Osteoblast (primary cell): Measurements from ENCODE around the gene COL27A1. TPM values are rescaled to one million over a fixed set of nuclear protein-coding genes. Genes with fewer than 3 reads are reported as not detected.
A peak's percentile ranks its signal among the peaks of the same experiment; 100 is the strongest.

Experiments
- DNase-seq: peaks from one replicate; pipeline ENCODE4 v3.0.0; 2011; ENCODE audit warnings: low spot score, mixed read lengths; ENCODE audit not compliant: insufficient read length; ENCODE audit errors: missing footprints
- H2AFZ ChIP-seq: 2 replicates; pipeline ENCODE4 v1.6.0; 2011; ENCODE audit warnings: mild to moderate bottlenecking, low read length
- H3K27ac ChIP-seq: 2 replicates; pipeline ENCODE4 v1.5.1; 2011; ENCODE audit warnings: mild to moderate bottlenecking, low read depth, low read length, moderate library complexity
- H3K27me3 ChIP-seq: 2 replicates; pipeline ENCODE4 v1.6.0; 2012; ENCODE audit warnings: mild to moderate bottlenecking, control low read depth, inconsistent platforms, low read length, moderate library complexity; ENCODE audit not compliant: insufficient read depth
- H3K36me3 ChIP-seq: 2 replicates; pipeline ENCODE4 v1.5.1; 2011; ENCODE audit warnings: mild to moderate bottlenecking, low read length, control low read depth, moderate library complexity; ENCODE audit not compliant: insufficient read depth
- H3K4me1 ChIP-seq: 2 replicates; pipeline ENCODE4 v1.5.1; 2011; ENCODE audit warnings: mild to moderate bottlenecking, low read length, control low read depth, moderate library complexity; ENCODE audit not compliant: insufficient read depth
- H3K4me2 ChIP-seq: 2 replicates; pipeline ENCODE4 v1.6.0; 2011; ENCODE audit warnings: mild to moderate bottlenecking, low read length; ENCODE audit not compliant: insufficient read depth
- H3K4me3 ChIP-seq: fragments of 200-600 bp; sonication (generic); 3 replicates; pipeline ENCODE4 v1.5.1; 2012; ENCODE audit warnings: mild to moderate bottlenecking, low read length, inconsistent platforms; ENCODE audit not compliant: insufficient read depth
- H3K79me2 ChIP-seq: 2 replicates; pipeline ENCODE4 v1.6.0; 2012; ENCODE audit warnings: mild to moderate bottlenecking, low read length, control low read depth, inconsistent platforms; ENCODE audit not compliant: insufficient read depth
- H3K9me3 ChIP-seq: 2 replicates; pipeline ENCODE4 v1.5.1; 2011; ENCODE audit warnings: low read depth, low read length, control low read depth
- H4K20me1 ChIP-seq: 2 replicates; pipeline ENCODE4 v1.6.0; 2012; ENCODE audit warnings: mild to moderate bottlenecking, low read length, control low read depth; ENCODE audit not compliant: insufficient read depth
- total RNA-seq: library from RNA; depleted of rRNA; stranded (reverse); fragments of >200 nt; gene quantifications from 2 replicates; pipeline ENCODE4 v1.2.3, GENCODE V29; 2012
- TF ChIP-seq, protein P1 (sequence below): IDR thresholded peaks from 2 replicates; pipeline ENCODE4 v1.5.1; 2011; ENCODE audit warnings: mild to moderate bottlenecking, low read depth, low read length, moderate library complexity; ENCODE audit errors: extremely low read depth

Gene COL27A1
- total RNA-seq, 1 donor, result 10.1 TPM

DNA sequence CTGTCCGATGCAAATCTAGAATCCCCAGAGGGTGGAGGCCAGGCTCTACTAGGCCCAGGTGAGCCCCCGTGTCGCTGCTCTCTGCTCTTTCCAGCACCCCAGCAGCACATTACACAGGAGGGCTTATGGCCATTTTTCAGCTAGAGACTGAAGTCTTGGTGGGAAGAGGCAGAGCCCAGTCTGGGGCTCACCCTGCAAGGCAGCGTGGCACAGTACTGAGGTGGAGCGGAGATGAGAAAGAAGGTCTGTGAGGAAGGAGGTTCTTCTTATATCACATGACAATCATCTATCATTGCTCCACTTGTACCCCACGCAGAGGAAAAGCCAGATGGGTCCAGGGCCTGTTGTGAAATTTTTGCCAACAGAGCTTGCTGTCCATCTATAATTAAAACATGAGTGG, 46.2 kb upstream of the COL27A1 start:
- peaks cover 26% of the 10 kb centered on the region for H3K4me1 ChIP-seq
- TF ChIP-seq, protein P1, sequence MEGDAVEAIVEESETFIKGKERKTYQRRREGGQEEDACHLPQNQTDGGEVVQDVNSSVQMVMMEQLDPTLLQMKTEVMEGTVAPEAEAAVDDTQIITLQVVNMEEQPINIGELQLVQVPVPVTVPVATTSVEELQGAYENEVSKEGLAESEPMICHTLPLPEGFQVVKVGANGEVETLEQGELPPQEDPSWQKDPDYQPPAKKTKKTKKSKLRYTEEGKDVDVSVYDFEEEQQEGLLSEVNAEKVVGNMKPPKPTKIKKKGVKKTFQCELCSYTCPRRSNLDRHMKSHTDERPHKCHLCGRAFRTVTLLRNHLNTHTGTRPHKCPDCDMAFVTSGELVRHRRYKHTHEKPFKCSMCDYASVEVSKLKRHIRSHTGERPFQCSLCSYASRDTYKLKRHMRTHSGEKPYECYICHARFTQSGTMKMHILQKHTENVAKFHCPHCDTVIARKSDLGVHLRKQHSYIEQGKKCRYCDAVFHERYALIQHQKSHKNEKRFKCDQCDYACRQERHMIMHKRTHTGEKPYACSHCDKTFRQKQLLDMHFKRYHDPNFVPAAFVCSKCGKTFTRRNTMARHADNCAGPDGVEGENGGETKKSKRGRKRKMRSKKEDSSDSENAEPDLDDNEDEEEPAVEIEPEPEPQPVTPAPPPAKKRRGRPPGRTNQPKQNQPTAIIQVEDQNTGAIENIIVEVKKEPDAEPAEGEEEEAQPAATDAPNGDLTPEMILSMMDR, result no peak
- H3K4me3 ChIP-seq, result no peak overlapping the region
- no peak overlapping the region for H2AFZ ChIP-seq
- H3K9me3 ChIP-seq, result no peaks in the 10 kb centered on the region
- no peak overlapping the region for H3K27ac ChIP-seq
- peak; percentile 11 for DNase-seq
- H3K27me3 ChIP-seq, result peaks cover 11% of the 10 kb centered on the region
- H4K20me1 ChIP-seq, result no peaks in the 10 kb centered on the region
- H3K4me2 ChIP-seq, result no peak overlapping the region
- H3K79me2 ChIP-seq, result no peaks in the 10 kb centered on the region
- H3K36me3 ChIP-seq, result no peaks in the 10 kb centered on the region

- peak; percentile 79 for DNase-seq
- no peaks in the 10 kb centered on the region for H4K20me1 ChIP-seq
- TF ChIP-seq, protein P1, result no peak
- H3K27me3 ChIP-seq, result peaks cover 2% of the 10 kb centered on the region
- no peak overlapping the region for H3K27ac ChIP-seq
- H3K4me1 ChIP-seq, result peaks cover 26% of the 10 kb centered on the region
- no peak overlapping the region for H2AFZ ChIP-seq
- peak overlapping the region; percentile 24 for H3K4me2 ChIP-seq
- H3K9me3 ChIP-seq, result no peaks in the 10 kb centered on the region
- H3K36me3 ChIP-seq, result no peaks in the 10 kb centered on the region
- no peaks in the 10 kb centered on the region for H3K79me2 ChIP-seq
- no peak overlapping the region for H3K4me3 ChIP-seq
These were observed 45.2 kb upstream of the COL27A1 start for GRCh38 chr9:114110180-114110579.

GRCh38 chr9:114112325-114112724, 43.0 kb upstream of the COL27A1 start:
- Histone ChIP-seq H2AFZ (no peak overlapping the region), H3K27me3 (peaks cover 12% of the 10 kb centered on the region), H3K36me3 (no peaks in the 10 kb centered on the region), H3K9me3 (no peaks in the 10 kb centered on the region), H4K20me1 (no peaks in the 10 kb centered on the region), H3K27ac (no peak overlapping the region), H3K79me2 (no peaks in the 10 kb centered on the region), H3K4me2 (no peak overlapping the region), H3K4me3 (no peak overlapping the region), H3K4me1 (peaks cover 26% of the 10 kb centered on the region)
- DNase-seq, result peak; percentile 32
- TF ChIP-seq, protein P1, result no peak

GRCh38 chr9:114112778-114113584, 42.4 kb upstream of the COL27A1 start:
- DNase-seq, result peak; percentile 78
- no peaks in the 10 kb centered on the region for H3K36me3 ChIP-seq
- TF ChIP-seq, protein P1, result no peak
- no peak overlapping the region for H2AFZ ChIP-seq
- peak overlapping the region; percentile 12 for H3K4me2 ChIP-seq
- no peak overlapping the region for H3K4me3 ChIP-seq
- no peaks in the 10 kb centered on the region for H4K20me1 ChIP-seq
- H3K27ac ChIP-seq, result no peak overlapping the region
- H3K27me3 ChIP-seq, result peaks cover 16% of the 10 kb centered on the region
- no peaks in the 10 kb centered on the region for H3K9me3 ChIP-seq
- H3K4me1 ChIP-seq, result peaks cover 26% of the 10 kb centered on the region
- no peaks in the 10 kb centered on the region for H3K79me2 ChIP-seq
